GM12878 (cell line): ENCODE measurements around the gene IRF2BP1. TPM values are rescaled to one million over a fixed set of nuclear protein-coding genes. Genes with fewer than 3 reads are reported as not detected.

Source experiments
- CBFB ChIP-seq: IDR thresholded peaks from 2 replicates; pipeline ENCODE4 v1.6.1; 2016; ENCODE audit warnings: antibody characterized with exemption, low read depth
- CHD1 ChIP-seq: IDR thresholded peaks from 2 replicates; pipeline ENCODE4 v1.6.1; 2012; ENCODE audit warnings: low read depth, low read length, improper control_type of control experiment
- CREB1 ChIP-seq: IDR thresholded peaks from 2 replicates; pipeline ENCODE4 v1.6.1; 2012; ENCODE audit warnings: low read depth, mild to moderate bottlenecking, inconsistent platforms
- EP300 ChIP-seq, 2 experiments: fragments of 150-350 bp in 1 of 2; IDR thresholded peaks; 2 replicates each; pipeline ENCODE4 v1.6.1; 2011 to 2012; ENCODE audit warnings: low read depth in 2 of 2, low read length in 2 of 2, borderline replicate concordance in 1 of 2, improper control_type of control experiment in 1 of 2, inconsistent platforms in 1 of 2; ENCODE audit not compliant: control insufficient read depth in 1 of 2
- EZH2 ChIP-seq: IDR thresholded peaks from 2 replicates; pipeline ENCODE4 v1.6.1; 2012; ENCODE audit warnings: low read depth, mild to moderate bottlenecking, control low read depth, inconsistent platforms, low read length, borderline replicate concordance; ENCODE audit not compliant: control insufficient read depth
- FOS ChIP-seq: IDR thresholded peaks from 3 replicates; pipeline ENCODE4 v1.6.1; 2011; ENCODE audit warnings: borderline replicate concordance; ENCODE audit not compliant: insufficient read length; ENCODE audit errors: extremely low read depth
- IKZF2 ChIP-seq, 2 experiments: fragments of 450-650 bp; IDR thresholded peaks; 2 replicates each; pipeline ENCODE4 v1.6.1; 2017; ENCODE audit warnings: mild to moderate bottlenecking in 2 of 2, moderate library complexity in 2 of 2
- JUNB ChIP-seq: IDR thresholded peaks from 2 replicates; pipeline ENCODE4 v1.6.1; 2016; ENCODE audit warnings: antibody characterized with exemption, mild to moderate bottlenecking
- PAX8 ChIP-seq: fragments of 450-650 bp; IDR thresholded peaks from 2 replicates; pipeline ENCODE4 v1.6.1; 2017; ENCODE audit warnings: mild to moderate bottlenecking, moderate library complexity
- POU2F2 ChIP-seq: IDR thresholded peaks from 3 replicates; pipeline ENCODE4 v1.6.1; 2011; ENCODE audit warnings: low read depth, mild to moderate bottlenecking, low read length, borderline replicate concordance
- SPI1 ChIP-seq: IDR thresholded peaks from 2 replicates; pipeline ENCODE4 v1.6.1; 2011; ENCODE audit warnings: low read depth, mild to moderate bottlenecking, low read length, moderate library complexity, borderline replicate concordance; ENCODE audit not compliant: insufficient read depth
- STAT1 ChIP-seq: fragments of 450-650 bp; conservative IDR thresholded peaks from 2 replicates; pipeline ENCODE4 v1.6.1; 2014; ENCODE audit warnings: antibody characterized with exemption, mild to moderate bottlenecking
- SUZ12 ChIP-seq: fragments of 200-600 bp; sonication (generic); IDR thresholded peaks from one replicate; pipeline ENCODE4 v1.6.1; 2018; ENCODE audit warnings: antibody characterized with exemption, mild to moderate bottlenecking; ENCODE audit not compliant: unreplicated experiment
- TBL1XR1 ChIP-seq: IDR thresholded peaks from 2 replicates; pipeline ENCODE4 v1.6.1; 2012; ENCODE audit warnings: low read depth, low read length, improper control_type of control experiment
- polyA plus RNA-seq, 11 experiments: library from polyadenylated mRNA; depleted of rRNA in 4 of 11; unstranded in 6 of 11; stranded (reverse) in 5 of 11; fragments of >200 nt; fragmentation: Nextera tagmentation in 4 of 11; fragmentation: Illumina TruSeq in 1 of 11; extraction: Ambion mirVana in 4 of 11; extraction: Trizol in 1 of 11; gene quantifications; 1 replicate in 1 of 11; 2 replicates in 10 of 11; pipeline versions ENCODE4 v1.2.1 to v1.2.3, GENCODE V29; 2011 to 2016; ENCODE audit warnings: inconsistent platforms in 2 of 11, missing spikeins in 2 of 11, low read depth in 1 of 11
- total RNA-seq, 4 experiments: library from RNA; depleted of rRNA in 3 of 4; stranded (reverse); fragments of >200 nt in 3 of 4; fragmentation: Illumina TruSeq in 1 of 4; extraction: Trizol in 1 of 4; gene quantifications; 2 replicates each; pipeline versions ENCODE4 v1.2.1 to v1.2.3, GENCODE V29; 2013 to 2021
- TF ChIP-seq, protein P1 (sequence below): IDR thresholded peaks from 2 replicates; pipeline ENCODE4 v1.6.1; 2012; ENCODE audit warnings: low read depth, low read length, improper control_type of control experiment
- TF ChIP-seq, protein P2 (sequence below): fragments of 450-650 bp; IDR thresholded peaks from 2 replicates; pipeline ENCODE4 v1.6.1; 2017; ENCODE audit warnings: mild to moderate bottlenecking
- TF ChIP-seq, protein P3 (sequence below): fragments of 150-350 bp; IDR thresholded peaks from 2 replicates; pipeline ENCODE4 v1.6.1; 2016; ENCODE audit warnings: low read depth, low read length
- TF ChIP-seq, protein P4 (sequence below): fragments of 450-650 bp; IDR thresholded peaks from 2 replicates; pipeline ENCODE4 v1.6.1; 2017; ENCODE audit warnings: mild to moderate bottlenecking, moderate library complexity

The IRF2BP1 gene
- total and polyA plus RNA-seq, 10 of the 15 experiments (the other 5 are each of a cell fraction or from before 2014, with no cell fraction given): 0.31 to 24.4 (median 4.4) TPM

DNA sequence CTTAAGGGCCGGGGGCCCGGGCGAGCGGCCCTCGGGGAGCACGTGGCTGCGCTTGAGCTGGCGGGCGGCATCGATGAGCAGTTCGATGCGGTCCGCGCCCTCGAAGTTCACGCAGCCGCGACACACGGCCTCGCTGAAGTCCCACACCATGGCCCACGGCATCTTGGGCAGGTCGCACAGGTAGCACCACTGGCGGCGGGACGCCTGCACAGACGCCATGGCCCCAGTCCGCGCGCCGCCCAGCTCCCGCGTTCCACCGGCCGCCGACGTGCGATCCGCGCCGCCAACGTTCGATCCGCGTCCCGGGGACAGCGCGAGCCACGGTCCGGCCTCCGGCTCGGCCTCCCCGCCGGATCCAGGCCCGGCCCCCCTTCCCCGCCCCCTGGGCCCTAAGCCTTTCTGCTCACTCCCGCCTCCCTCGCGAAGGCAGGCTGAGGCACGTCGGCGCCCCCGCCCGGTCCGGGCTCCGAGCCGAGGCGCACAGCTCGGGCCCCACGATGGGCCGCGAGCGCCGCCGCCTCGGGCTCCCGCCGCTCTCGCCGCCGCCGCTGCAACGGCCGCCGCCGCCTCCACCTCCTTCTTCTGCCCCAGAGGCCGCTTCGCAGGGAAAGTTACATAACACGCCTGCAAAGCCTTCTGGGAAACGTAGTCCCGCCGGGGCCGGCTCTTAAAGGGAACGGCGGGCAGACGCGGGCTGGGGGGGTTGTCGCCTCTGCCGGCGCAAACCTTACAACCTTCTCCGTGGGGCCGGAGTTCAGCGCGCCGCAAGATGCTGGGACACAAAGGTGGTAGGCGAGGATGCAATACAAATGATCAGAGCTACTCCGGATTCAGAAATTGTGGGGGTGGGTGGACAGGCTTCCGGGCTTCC is at the start of gene IRF2BP1 (continued):
- TF ChIP-seq, protein P1, sequence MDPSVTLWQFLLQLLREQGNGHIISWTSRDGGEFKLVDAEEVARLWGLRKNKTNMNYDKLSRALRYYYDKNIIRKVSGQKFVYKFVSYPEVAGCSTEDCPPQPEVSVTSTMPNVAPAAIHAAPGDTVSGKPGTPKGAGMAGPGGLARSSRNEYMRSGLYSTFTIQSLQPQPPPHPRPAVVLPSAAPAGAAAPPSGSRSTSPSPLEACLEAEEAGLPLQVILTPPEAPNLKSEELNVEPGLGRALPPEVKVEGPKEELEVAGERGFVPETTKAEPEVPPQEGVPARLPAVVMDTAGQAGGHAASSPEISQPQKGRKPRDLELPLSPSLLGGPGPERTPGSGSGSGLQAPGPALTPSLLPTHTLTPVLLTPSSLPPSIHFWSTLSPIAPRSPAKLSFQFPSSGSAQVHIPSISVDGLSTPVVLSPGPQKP: no peak
- TF ChIP-seq EP300 (IDR thresholded peaks at IDR 0.05; ENCODE audit: borderline replicate concordance in 1 of 2, control insufficient read depth in 1 of 2, low read depth in 2 of 2, low read length in 2 of 2) (no peak; a peak in 1 of 4 replicates), CHD1 (no peak), FOS (no peak), PAX8 (no peak), SUZ12 (no peak), STAT1 (no peak; the same call in 1 of the 2 replicates), CBFB (peak; percentile 22; the same call in 1 of the 2 replicates), SPI1 (no peak), JUNB (no peak), TBL1XR1 (peak; percentile 37; the same call in 1 of the 2 replicates), EZH2 (no peak), POU2F2 (0 out of 3 replicates have a peak, but pooled peaks have one; percentile 24), CREB1 (peak; percentile 87), IKZF2 (IDR thresholded peaks at IDR 0.05) (no peak)
- TF ChIP-seq, protein P2, sequence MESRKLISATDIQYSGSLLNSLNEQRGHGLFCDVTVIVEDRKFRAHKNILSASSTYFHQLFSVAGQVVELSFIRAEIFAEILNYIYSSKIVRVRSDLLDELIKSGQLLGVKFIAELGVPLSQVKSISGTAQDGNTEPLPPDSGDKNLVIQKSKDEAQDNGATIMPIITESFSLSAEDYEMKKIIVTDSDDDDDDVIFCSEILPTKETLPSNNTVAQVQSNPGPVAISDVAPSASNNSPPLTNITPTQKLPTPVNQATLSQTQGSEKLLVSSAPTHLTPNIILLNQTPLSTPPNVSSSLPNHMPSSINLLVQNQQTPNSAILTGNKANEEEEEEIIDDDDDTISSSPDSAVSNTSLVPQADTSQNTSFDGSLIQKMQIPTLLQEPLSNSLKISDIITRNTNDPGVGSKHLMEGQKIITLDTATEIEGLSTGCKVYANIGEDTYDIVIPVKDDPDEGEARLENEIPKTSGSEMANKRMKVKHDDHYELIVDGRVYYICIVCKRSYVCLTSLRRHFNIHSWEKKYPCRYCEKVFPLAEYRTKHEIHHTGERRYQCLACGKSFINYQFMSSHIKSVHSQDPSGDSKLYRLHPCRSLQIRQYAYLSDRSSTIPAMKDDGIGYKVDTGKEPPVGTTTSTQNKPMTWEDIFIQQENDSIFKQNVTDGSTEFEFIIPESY: no peak
- TF ChIP-seq, protein P3, sequence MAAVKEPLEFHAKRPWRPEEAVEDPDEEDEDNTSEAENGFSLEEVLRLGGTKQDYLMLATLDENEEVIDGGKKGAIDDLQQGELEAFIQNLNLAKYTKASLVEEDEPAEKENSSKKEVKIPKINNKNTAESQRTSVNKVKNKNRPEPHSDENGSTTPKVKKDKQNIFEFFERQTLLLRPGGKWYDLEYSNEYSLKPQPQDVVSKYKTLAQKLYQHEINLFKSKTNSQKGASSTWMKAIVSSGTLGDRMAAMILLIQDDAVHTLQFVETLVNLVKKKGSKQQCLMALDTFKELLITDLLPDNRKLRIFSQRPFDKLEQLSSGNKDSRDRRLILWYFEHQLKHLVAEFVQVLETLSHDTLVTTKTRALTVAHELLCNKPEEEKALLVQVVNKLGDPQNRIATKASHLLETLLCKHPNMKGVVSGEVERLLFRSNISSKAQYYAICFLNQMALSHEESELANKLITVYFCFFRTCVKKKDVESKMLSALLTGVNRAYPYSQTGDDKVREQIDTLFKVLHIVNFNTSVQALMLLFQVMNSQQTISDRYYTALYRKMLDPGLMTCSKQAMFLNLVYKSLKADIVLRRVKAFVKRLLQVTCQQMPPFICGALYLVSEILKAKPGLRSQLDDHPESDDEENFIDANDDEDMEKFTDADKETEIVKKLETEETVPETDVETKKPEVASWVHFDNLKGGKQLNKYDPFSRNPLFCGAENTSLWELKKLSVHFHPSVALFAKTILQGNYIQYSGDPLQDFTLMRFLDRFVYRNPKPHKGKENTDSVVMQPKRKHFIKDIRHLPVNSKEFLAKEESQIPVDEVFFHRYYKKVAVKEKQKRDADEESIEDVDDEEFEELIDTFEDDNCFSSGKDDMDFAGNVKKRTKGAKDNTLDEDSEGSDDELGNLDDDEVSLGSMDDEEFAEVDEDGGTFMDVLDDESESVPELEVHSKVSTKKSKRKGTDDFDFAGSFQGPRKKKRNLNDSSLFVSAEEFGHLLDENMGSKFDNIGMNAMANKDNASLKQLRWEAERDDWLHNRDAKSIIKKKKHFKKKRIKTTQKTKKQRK: no peak
- TF ChIP-seq, protein P4, sequence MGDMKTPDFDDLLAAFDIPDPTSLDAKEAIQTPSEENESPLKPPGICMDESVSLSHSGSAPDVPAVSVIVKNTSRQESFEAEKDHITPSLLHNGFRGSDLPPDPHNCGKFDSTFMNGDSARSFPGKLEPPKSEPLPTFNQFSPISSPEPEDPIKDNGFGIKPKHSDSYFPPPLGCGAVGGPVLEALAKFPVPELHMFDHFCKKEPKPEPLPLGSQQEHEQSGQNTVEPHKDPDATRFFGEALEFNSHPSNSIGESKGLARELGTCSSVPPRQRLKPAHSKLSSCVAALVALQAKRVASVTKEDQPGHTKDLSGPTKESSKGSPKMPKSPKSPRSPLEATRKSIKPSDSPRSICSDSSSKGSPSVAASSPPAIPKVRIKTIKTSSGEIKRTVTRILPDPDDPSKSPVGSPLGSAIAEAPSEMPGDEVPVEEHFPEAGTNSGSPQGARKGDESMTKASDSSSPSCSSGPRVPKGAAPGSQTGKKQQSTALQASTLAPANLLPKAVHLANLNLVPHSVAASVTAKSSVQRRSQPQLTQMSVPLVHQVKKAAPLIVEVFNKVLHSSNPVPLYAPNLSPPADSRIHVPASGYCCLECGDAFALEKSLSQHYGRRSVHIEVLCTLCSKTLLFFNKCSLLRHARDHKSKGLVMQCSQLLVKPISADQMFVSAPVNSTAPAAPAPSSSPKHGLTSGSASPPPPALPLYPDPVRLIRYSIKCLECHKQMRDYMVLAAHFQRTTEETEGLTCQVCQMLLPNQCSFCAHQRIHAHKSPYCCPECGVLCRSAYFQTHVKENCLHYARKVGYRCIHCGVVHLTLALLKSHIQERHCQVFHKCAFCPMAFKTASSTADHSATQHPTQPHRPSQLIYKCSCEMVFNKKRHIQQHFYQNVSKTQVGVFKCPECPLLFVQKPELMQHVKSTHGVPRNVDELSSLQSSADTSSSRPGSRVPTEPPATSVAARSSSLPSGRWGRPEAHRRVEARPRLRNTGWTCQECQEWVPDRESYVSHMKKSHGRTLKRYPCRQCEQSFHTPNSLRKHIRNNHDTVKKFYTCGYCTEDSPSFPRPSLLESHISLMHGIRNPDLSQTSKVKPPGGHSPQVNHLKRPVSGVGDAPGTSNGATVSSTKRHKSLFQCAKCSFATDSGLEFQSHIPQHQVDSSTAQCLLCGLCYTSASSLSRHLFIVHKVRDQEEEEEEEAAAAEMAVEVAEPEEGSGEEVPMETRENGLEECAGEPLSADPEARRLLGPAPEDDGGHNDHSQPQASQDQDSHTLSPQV: no peak
